NCI-H2227 (cell line): ENCODE measurements around the gene IL17REL.
"Not testable (repeated sequence)": the region's sequence is repeated elsewhere in the genome, so short reads cannot be mapped to it uniquely, and the experiment has no call there.

Experiments
- DNase-seq: peaks from one replicate; lab custom pipeline; 2025; ENCODE audit not compliant: unreplicated experiment; lab: John Stamatoyannopoulos, UW

Gene IL17REL

GRCh38 chr22:49948116-49948957 is 64.2 kb downstream of the IL17REL start:
- no peak for DNase-seq

- no peak for DNase-seq
Measured at GRCh38 chr22:49947296-49947622, 65.3 kb downstream of the IL17REL start.

DNA sequence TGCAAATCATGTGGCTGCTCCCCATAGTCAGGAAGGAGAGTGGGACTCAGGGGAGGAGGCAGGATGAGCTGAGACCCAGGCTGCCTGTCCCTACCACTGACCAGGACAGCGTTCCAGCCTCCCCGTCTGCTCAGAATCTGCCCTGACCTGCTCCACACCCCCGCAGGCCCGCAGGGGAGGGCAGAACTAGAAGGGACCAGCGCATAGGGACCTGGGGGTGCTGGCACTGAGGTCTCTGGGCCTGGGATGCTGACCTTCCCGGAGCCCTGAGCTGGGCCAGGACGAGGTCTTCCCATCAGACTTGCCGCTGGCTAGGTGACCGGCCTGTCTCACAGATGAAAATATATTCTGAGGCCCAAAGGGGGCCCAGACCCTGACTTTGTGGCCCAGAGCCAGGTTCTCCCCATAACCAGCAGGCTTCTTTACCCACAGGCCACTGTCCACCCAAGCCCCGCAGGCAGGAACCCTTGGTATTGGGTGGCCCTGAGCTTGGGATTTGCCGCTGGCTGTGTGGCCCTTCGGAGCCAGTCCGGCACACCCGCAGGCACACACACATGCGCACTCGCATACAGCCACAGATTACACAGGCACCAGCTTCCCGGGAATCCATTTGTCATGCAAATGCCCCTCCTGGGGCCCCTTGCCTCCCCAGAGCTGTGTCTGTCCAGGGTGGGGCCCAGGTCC is 65.8 kb downstream of the IL17REL start:
- DNase-seq = no peak

GRCh38 chr22:49945042-49945794 is 67.3 kb downstream of the IL17REL start:
- not testable (repeated sequence) for DNase-seq
